Endometrial microvascular endothelial cells (primary cell): Measurements from ENCODE around the gene NRROS. TPM values are rescaled to one million over a fixed set of nuclear protein-coding genes. Genes with fewer than 3 reads are reported as not detected.
"Not testable (repeated sequence)": the region's sequence is repeated elsewhere in the genome, so short reads cannot be mapped to it uniquely, and the experiment has no call there.

Source experiments
- in situ Hi-C: cut with HindIII; loops from 2 replicates; pipeline ENCODE4 v1.10.0; 2017; ENCODE audit warnings: low sequenced_read_pairs, low pct_unique_long_range_greater_than_20kb; ENCODE audit errors: inconsistent ontology term
- total RNA-seq: library from RNA; depleted of rRNA; stranded (reverse); fragments of >200 nt; gene quantifications from one replicate; pipeline ENCODE4 v1.2.3, GENCODE V29; 2015; ENCODE audit errors: inconsistent ontology term

Gene NRROS
- total RNA-seq: 5.7 TPM

GRCh38 chr3:196639483-196640296 lies at the start of gene NRROS:
TSS of gene NRROS (plus strand) at chr3:196639694. CDS start at chr3:196654540, 14,846 bp downstream.
- in situ Hi-C loops: no loop called here

DNA sequence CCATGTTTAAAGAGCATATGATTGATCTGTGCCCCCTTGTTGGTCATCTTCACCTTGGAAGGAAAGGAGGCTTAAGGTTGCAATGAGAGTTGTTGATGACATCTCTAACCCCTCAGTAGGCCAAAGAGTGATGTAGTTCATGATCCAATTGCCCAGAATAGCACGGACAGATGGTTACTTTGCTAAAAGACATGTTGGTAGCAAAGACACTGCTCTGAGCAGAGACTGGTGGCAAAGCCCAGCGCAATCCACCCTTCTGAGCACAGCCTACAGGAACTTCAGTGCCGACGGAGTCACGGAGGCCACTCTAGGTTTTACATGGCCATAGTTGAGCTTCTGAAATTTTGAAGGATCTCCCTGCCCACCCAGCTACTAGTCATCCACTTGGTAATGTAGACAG lies 49.2 kb upstream of the NRROS start:
- in situ Hi-C loops: no loop called here

DNA sequence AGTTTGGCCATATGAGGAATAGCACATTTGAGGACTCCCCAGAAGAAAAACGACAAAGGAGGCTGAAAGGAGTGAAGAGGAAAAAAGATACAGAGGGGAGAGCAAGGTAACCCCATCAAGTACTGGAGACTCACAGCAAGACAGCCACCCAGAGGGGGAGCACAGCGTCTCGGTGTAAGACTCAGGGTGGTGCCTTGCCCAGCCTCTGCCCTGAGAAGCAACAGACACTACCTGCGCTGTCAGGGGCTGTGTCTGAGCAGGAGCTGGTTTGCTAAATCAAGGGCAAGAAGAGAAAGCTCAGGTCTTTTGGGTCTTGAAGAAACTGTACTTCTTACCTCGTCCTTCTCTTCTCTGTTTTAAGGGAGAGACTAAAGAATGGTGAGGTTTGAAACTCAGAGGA lies 43.1 kb upstream of the NRROS start:
- in situ Hi-C loops: no loop called here

DNA sequence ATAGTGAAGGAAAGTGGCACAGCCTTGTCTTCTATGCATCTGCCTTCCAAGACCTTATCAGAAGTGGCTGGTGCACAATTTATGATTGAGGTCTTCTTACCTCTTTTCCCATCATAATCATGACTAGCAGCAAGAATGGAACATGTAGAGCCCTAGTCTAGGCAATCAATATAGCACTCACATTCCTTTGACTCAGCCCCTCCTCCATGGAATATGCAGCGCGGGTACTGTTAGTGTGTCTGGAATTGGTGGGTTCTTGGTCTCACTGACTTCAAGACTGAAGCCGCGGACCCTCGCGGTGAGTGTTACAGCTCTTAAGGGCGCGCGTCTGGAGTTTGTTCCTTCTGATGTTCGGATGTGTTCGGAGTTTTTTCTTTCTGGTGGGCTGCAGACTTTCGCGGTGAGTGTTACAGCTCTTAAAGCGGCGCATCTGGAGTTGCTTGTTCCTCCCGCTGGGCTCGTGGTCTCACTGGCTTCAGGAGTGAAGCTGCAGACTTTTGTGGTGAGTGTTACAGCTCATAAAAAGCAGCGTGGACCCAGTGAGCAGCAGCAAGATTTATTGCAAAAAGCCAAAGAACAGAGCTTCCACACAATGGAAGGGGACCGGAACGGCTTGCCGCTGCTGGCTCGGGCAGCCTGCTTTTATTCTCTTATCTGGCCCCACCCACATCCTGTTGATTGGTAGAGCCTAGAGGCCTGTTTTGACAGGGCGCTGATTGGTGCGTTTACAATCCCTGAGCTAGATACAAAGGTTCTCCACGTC lies 41.3 kb upstream of the NRROS start:
- in situ Hi-C loops: not testable (repeated sequence)

DNA sequence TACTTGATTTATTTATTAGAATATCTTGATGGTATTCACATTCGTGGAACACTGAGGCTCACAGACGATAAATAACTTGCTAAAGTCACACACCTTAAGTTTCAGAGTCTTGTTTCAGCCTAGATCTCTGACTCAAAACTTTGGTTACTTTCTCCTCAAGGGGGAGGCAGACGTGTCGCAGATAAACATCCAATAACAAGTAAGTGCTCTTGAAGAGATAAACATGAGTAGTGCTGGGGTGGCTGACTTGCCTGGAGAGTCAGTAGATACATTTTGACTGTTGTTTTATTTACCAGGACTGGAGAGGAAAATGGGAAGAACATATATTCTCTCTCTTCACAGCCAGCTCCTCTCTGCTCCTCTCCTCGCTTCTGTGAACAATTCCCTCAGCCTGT lies 39.8 kb upstream of the NRROS start:
- in situ Hi-C loops: no loop called here

DNA sequence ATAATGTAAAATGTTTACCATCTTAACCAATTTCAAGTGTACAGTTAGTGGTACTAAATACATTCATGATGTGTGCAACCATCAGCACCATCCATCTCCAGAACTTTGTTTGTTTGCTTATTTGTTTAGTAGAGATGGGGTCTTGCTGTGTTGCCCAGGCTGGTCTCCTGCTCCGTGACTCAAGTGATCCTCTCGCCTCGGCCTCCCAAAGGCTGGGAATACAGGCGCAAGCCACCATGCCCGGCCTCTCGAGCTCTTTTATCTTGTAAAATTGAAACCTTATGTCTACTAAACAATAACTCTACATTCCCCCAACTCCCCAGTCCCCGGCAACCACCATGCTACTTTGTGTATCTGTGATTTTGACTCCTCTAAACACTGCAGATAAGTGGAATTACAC lies 39.1 kb upstream of the NRROS start:
- in situ Hi-C loops: no loop called here

GRCh38 chr3:196602673-196603072 lies 36.8 kb upstream of the NRROS start:
- in situ Hi-C loops: no loop called here

GRCh38 chr3:196603683-196604082 lies 35.8 kb upstream of the NRROS start:
- in situ Hi-C loops: no loop called here

GRCh38 chr3:196604548-196604947 lies 34.9 kb upstream of the NRROS start:
- in situ Hi-C loops: no loop called here

DNA sequence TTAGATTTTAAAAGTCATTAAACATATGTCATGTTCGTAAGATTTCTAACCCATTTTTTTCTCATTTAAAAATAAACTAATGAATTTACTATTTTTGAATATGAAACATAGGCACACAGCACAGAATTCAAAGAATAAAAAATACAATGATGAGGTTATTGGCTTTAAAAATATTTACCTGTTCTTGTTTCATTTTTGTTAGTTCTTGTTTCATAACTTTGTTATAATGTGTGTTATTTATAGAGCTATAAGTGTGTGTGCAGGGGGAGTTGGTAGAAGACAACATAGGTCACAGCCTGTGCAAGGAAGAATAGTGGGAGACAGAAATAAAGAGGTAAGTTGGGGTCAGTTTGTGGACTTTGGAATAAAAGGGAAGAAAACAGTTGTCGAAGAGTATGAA lies 30.8 kb upstream of the NRROS start:
- in situ Hi-C loops: no loop called here

GRCh38 chr3:196609343-196609775 lies 30.1 kb upstream of the NRROS start:
- in situ Hi-C loops: no loop called here

- in situ Hi-C loops: no loop called here
Observed at GRCh38 chr3:196609805-196610515, 29.5 kb upstream of the NRROS start.

- in situ Hi-C loops: no loop called here
Observed at GRCh38 chr3:196611761-196612483, 27.6 kb upstream of the NRROS start.

GRCh38 chr3:196615234-196615633 lies 24.3 kb upstream of the NRROS start:
- in situ Hi-C loops: not testable (repeated sequence)

- in situ Hi-C loops: no loop called here
Observed at GRCh38 chr3:196617256-196617655, 22.2 kb upstream of the NRROS start.

DNA sequence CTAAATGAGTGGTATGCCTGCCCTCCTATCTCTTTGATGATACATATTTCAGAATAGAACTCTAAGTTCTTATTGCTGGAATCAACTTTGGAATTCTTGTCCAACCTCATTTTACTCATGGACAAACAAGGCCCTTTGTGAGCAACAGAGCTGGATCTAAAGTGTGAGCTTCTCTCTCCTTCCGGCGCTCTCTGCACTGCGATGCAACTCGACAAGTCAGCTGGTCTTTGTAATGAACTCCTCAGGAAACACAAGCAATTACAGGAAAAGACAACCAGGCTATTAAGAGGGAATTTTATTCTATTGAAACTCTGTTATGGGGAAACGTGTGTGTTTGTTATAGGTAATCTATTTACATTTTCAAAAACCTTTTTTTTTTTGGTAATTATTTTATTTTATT lies 20.3 kb upstream of the NRROS start:
- in situ Hi-C loops: no loop called here

- in situ Hi-C loops: not testable (repeated sequence)
Observed at GRCh38 chr3:196619627-196620026, 19.9 kb upstream of the NRROS start.

- in situ Hi-C loops: no loop called here
Observed at GRCh38 chr3:196620161-196620604, 19.3 kb upstream of the NRROS start.

- in situ Hi-C loops: no loop called here
Observed at GRCh38 chr3:196620684-196621083, 18.8 kb upstream of the NRROS start.
